GM12874 (cell line): Measurements from ENCODE around the gene IL16.

Experiments
- CTCF ChIP-seq: IDR thresholded peaks from 2 replicates; pipeline ENCODE4 v1.5.1; 2011; ENCODE audit warnings: low read depth, mild to moderate bottlenecking, control low read depth, low read length, moderate library complexity; ENCODE audit not compliant: insufficient read depth

Gene IL16

DNA sequence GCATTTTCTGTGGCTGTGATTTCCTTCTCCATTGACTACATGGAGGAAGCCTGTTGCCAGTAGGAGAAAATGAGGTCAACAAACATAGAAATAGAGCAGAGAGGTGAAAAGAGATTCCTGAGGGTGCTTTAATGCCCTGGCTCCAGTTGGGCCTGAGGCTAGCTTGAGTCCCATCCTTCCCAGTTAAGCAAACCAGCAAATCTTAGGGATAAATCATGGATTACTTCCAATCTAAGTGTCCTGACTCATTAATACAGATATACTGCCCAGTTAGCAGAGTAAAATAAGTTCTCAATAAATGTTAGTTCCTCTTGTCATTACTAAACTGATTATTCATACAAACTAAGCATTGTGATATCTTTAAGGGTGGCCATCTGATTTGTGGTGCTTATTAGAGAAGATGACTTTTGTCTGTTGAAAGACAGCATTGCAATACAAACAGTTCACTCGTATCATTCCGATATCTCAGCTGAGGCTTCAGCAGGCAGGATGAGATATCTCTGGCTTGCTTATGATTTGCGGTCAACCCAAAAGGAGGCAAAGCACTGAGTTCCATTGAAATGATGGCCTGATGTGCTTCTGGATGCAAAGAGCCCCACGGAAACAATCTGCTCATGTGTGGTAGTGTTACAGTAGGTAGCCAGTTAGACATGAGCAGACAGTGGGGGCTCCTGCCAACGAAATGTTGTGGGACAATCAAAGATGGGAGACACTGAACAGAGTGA lies 133.8 kb downstream of the IL16 start:
- TF ChIP-seq CTCF = no peak

DNA sequence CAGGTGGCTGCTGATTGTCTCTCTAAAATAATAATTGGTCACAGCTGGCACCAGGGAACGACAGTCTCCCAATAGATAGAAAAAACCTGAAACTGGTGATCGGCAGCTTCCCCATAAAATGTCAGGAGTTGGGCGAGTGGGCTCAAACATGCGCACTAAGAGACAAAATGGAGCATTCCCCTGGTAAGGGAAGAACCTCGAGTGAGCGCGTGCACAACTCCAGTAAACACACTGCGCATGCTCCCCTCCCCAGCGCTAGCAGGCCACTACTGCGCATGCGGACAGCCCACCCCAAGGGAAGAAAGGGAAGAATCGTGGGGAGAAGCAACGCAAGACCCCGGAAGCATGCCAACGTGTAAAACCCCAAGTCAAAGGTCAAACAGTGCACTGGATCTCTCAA lies 134.9 kb downstream of the IL16 start:
- no peak for TF ChIP-seq CTCF

GRCh38 chr15:81332326-81332725 lies 135.6 kb downstream of the IL16 start:
- no peak for TF ChIP-seq CTCF

DNA sequence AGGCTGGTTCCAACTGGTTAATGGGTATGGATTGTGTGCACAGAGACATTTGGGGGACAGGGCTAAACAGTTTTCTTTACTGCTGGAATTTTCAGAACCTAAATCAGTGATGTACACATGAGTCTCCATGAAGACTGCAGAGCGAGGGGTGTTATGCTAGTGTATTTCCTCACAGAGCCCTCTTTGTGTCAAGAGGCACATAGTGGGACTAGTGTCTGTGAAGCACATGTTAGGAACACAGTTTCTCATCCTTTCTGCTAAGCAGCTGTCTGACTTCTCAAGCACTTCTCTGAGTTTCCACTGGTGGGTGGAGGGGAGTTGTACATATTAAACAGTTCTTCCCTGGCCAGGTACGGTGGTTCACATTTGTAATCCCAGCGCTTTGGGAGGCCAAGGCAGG lies 136.7 kb downstream of the IL16 start:
- TF ChIP-seq CTCF = no peak

DNA sequence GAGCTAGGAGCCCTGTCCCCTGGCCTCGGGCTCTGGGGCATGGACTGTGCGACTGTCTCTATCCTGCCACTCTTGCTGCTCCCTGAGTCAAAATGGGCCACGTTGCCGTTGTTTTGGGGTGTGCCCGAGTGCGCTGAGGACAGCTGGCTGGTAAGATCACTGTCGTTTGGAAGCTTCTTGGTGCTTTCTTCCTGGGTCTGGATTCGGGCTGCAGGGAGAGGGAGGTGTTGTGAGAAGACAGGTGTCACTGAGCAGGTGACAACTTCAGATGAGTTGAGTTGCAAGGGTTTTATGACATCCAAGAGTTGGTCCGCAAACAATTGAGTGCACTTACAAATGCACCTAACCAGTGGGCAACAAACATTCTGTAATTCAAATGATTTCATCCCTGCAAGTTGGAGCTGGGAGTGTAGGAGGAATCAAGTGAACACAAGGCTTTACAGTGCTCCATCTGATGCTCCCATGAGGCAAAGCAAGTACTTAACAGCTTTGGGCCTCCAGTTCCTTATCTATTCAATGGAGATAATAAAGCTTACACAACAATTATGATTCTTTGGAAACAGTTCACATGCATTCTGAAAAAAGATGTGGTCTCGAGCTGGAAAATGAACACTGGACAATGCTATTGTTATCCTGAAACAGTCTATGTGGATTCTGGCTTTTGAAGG lies 138.2 kb downstream of the IL16 start:
- no peak for TF ChIP-seq CTCF

- TF ChIP-seq CTCF = no peak
Observed at GRCh38 chr15:81335631-81336030, 139.0 kb downstream of the IL16 start.

- peak; percentile 51 for TF ChIP-seq CTCF
Observed at GRCh38 chr15:81336568-81336967, 139.9 kb downstream of the IL16 start.
